Measurements from ENCODE around the gene RHBDF2.
A peak's percentile ranks its signal among the peaks of the same experiment; 100 is the strongest.

The RHBDF2 gene

DNA sequence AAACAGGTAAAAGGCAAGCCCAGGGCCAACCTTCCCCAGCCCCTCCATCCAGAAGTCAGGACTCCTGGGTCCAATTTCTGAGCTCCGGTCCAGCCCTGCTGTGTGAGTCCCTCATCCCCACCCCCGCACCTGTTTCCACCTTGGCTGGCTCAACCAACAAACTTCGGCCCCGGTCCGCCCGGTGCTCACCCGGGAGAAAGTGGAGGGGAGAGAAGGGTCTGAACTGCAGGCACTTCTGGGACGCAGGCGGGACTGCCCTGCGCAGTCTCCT lies 541 bp downstream of the RHBDF2 start:
- no peak for DNase-seq

GRCh38 chr17:76500074-76500746 lies 1.0 kb downstream of the RHBDF2 start:
- DNase-seq = peak; percentile 48 to 68

GRCh38 chr17:76499267-76499667 lies 2.0 kb downstream of the RHBDF2 start:
- DNase-seq = no peak

- no peak for DNase-seq
Measured at GRCh38 chr17:76498876-76499251, 2.4 kb downstream of the RHBDF2 start.

- no peak for DNase-seq
Measured at GRCh38 chr17:76497979-76498875, 3.0 kb downstream of the RHBDF2 start.

- no peak for DNase-seq
Measured at GRCh38 chr17:76497699-76497978, 3.6 kb downstream of the RHBDF2 start.

- DNase-seq = peak; percentile 50 to 78
Measured at GRCh38 chr17:76496464-76496863, 4.8 kb downstream of the RHBDF2 start.

GRCh38 chr17:76495663-76496400 lies 5.4 kb downstream of the RHBDF2 start:
- no peak for DNase-seq

GRCh38 chr17:76493505-76494167 lies 7.6 kb downstream of the RHBDF2 start:
- peak in 1 of 2 donors; percentile 42 for DNase-seq

- DNase-seq = peak; percentile 97 to 98
Measured at GRCh38 chr17:76492989-76493501, 8.2 kb downstream of the RHBDF2 start.

GRCh38 chr17:76492123-76492988 lies 8.9 kb downstream of the RHBDF2 start:
- DNase-seq = peak; percentile 74 to 75

- DNase-seq = peak; percentile 64 to 73
Measured at GRCh38 chr17:76491271-76492122, 9.7 kb downstream of the RHBDF2 start.

DNA sequence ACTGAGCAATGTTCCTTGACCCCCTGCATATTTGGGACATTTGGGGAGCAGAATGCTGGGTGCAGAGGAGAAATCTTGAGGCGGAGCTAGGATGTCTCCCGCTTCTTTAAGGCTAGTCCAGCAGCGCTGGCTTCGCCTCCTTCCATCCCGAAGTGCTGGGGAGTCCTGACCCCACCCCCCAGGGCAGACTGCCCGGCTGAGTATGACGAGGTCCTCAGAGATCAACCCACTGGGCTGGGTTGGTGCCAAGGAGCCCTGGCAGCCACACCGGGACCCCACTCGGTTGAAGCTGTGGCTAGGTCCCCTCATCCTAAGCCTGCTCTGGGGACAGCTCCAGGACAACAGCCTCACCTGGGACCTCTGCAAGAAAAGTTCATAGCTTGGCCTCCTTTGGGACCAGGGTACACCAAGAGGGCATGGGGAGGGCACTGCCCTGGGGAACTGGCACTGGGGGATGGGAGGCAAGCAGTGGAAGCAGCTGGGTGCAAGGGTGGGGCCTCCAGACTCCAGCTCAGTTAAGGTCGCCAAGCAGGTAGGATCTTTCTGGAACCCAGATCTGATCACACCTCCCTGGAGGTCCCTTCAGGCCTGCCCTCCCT lies 11.0 kb downstream of the RHBDF2 start:
- DNase-seq = no peak

DNA sequence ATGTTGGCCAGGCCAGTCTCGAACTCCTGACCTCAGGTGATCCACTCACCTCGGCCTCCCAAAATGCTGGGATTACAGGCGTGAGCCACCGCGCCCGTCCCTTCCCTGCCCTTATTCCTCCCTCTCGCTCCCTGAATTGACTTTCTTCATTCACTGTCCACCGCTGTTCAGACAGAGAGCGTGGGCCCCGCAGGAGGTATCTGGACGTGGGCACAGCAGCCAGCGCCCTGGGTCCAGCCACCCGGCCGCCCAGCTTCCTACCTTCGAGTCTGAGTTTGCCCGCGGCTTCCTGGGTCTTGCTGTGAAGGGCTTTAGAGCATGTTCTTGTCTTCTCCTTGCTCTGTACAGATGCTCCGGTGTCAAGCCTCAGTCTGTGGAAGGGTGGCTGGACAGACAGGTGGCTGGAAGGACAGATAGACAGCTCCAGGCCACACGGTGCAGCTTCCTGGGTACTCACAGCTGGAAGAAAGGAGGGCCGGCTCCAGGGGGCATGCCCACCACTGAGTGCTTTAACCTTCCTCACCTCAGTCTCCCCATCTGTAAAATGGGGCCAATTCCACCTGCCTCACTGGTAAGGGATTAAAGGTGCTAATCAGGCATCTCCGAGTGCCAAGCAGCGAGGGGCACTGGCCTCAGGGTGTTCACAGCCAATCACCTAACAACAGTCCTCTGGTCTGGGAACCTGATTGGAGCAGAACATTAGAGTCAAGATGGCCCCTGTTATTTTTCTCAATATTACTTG lies 13.6 kb downstream of the RHBDF2 start:
- no peak for DNase-seq

GRCh38 chr17:76485569-76485968 lies 15.7 kb downstream of the RHBDF2 start:
- DNase-seq = peak; percentile 47 to 54

DNA sequence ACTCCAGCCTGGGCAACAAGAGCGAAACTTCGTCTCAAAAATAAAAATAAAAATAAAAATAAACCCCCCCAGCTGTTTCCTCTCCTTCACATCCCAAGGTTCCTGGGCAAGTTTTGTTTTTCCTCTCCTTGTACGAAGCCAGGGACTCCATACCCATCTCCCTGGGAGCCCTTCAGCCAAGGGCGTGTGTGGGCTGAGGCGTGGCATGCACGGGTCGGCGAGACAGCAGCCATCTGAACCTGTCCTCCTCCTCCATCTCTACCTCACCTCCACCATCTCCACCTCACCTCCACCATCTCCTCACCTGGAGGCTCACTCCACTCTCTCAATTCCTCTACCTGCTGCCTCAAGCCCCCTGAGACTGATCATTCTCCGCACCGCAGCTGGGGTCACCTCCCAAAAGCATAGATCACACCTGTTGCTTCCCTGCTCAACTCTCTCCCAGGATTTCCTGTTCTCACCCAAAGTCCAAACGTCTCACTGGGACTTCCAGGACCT lies 16.9 kb downstream of the RHBDF2 start:
- no peak for DNase-seq

DNA sequence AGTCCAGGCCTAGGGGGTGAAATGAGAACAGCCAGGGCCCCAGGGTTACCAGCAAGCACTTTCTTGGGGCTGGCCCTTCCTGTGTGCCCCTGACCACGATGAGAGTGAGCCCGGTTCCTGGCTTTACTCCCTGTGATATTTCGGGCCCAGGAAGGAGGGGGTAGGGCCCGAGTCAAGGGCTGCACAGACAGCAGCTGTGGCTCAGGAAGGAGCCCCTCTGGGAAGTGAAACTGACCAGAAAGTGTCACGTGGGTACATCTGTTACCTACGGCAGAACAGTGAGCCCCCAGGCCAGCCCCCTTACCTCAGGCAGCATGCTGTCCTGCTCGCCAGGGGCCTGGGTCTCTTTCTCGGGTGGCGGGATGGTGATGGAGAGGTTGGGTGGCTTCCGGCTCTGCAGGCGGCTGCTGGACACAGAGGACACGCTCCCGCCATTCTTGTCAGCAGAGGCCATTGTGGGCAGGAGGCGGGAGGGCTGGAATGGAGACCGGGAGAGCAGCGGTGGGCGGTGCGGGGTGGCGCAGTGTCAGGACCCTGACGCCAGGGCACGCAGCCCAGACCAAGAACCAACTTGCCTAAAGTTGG lies 20.1 kb downstream of the RHBDF2 start:
- DNase-seq = no peak

- peak; percentile 55 to 79 for DNase-seq
Measured at GRCh38 chr17:76480632-76481031, 20.6 kb downstream of the RHBDF2 start.

- DNase-seq = peak in 1 of 2 donors; percentile 35
Measured at GRCh38 chr17:76479515-76480060, 21.6 kb downstream of the RHBDF2 start.

Data from inflammatory macrophage (primary cell).